HepG2 (cell line): Measurements from ENCODE around the gene IQSEC1. TPM values are rescaled to one million over a fixed set of nuclear protein-coding genes. Genes with fewer than 3 reads are reported as not detected.

Experiments
- ATAC-seq: fragments of 200-7000 bp; cut with Tn5 transposase; 3 replicates; pipeline ENCODE4 v1.9.1; 2020; ENCODE audit warnings: mild to moderate bottlenecking, moderate library complexity
- BruUV-seq: library from RNA; stranded (reverse); fragments of 400-500 nt; replicated peaks from 2 replicates; lab custom pipeline; 2021; lab: Mats Ljungman, UMichigan
- CTCF ChIA-PET: fragments of 300-600 bp; formaldehyde crosslinking; extraction: SDS; loops from one replicate; lab custom pipeline; 2021; ENCODE audit warnings: low total read pairs, inconsistent platforms, low intra/inter-chr PET ratio; lab: Yijun Ruan, JAX
- POLR2A ChIA-PET: fragments of 350-600 bp; sonication (Branson Sonifier 250); formaldehyde crosslinking; loops from one replicate; lab custom pipeline; 2020; ENCODE audit warnings: antibody characterized with exemption, inconsistent platforms; lab: Yijun Ruan, JAX
- DNase-seq: peaks from one replicate; pipeline ENCODE4 v3.0.0-alpha.2; 2015; ENCODE audit warnings: low spot score
- FAIRE-seq: peaks from 3 replicates; lab custom pipeline; 2011; peaks lifted over from hg19 to GRCh38; lab: Jason Lieb, UNC
- H2AFZ ChIP-seq: one replicate; pipeline ENCODE4 v1.6.1; 2011; ENCODE audit warnings: low read length, inconsistent platforms
- H3K27ac ChIP-seq: fragments of 300-600 bp; 3 replicates; pipeline ENCODE4 v1.8.0; 2011; ENCODE audit warnings: mixed run types, mild to moderate bottlenecking, mixed read lengths, low read length, inconsistent platforms; ENCODE audit not compliant: insufficient read depth; ENCODE audit errors: extremely low read length
- H3K27me3 ChIP-seq, 2 experiments: fragments of 200-600 bp in 1 of 2; 2 replicates in 1 of 2; 3 replicates in 1 of 2; pipeline versions ENCODE4 v1.6.0 to v1.8.0; 2011; ENCODE audit warnings: low read length in 2 of 2, mild to moderate bottlenecking in 2 of 2, moderate library complexity in 2 of 2, inconsistent platforms in 1 of 2; ENCODE audit not compliant: insufficient read depth in 2 of 2, control insufficient read depth in 1 of 2
- H3K36me3 ChIP-seq, 2 experiments: fragments of 200-600 bp in 1 of 2; replicated peaks in 1 of 2; 2 replicates in 1 of 2; 3 replicates in 1 of 2; pipeline versions ENCODE4 v1.5.1 to v1.8.0; 2011; ENCODE audit warnings: low read length in 2 of 2, inconsistent platforms in 1 of 2; ENCODE audit not compliant: insufficient read depth in 2 of 2, control insufficient read depth in 1 of 2
- H3K4me1 ChIP-seq: 2 replicates; pipeline ENCODE4 v1.5.1; 2012; ENCODE audit warnings: low read length, inconsistent platforms; ENCODE audit not compliant: insufficient read depth
- H3K4me2 ChIP-seq: 2 replicates; pipeline ENCODE4 v1.6.0; 2011; ENCODE audit warnings: low read depth, low read length, inconsistent platforms
- H3K4me3 ChIP-seq, 3 experiments: fragments of 200-600 bp in 1 of 3; sonication (generic), shearing (Covaris generic) in 1 of 3; replicated peaks in 1 of 3; 2 replicates each; pipeline ENCODE4 v1.5.1; 2011 to 2016; ENCODE audit warnings: low read length in 3 of 3, inconsistent platforms in 2 of 3, low read depth in 2 of 3, mild to moderate bottlenecking in 2 of 3, control low read depth in 1 of 3, mixed read lengths in 1 of 3; ENCODE audit not compliant: insufficient read depth in 1 of 3
- H3K79me2 ChIP-seq: one replicate; pipeline ENCODE4 v1.6.1; 2011; ENCODE audit warnings: low read length, inconsistent platforms; ENCODE audit not compliant: insufficient read depth
- H3K9ac ChIP-seq: 2 replicates; pipeline ENCODE4 v1.6.0; 2011; ENCODE audit warnings: mild to moderate bottlenecking, low read depth, low read length, inconsistent platforms; ENCODE audit not compliant: insufficient read depth
- H3K9me3 ChIP-seq: 2 replicates; pipeline ENCODE4 v1.5.1; 2012; ENCODE audit warnings: mild to moderate bottlenecking, low read length
- H4K20me1 ChIP-seq: 2 replicates; pipeline ENCODE4 v1.6.0; 2011; ENCODE audit warnings: inconsistent platforms, mild to moderate bottlenecking, low read length, moderate library complexity; ENCODE audit not compliant: insufficient read depth
- HMG20A ChIP-seq: IDR thresholded peaks from 2 replicates; pipeline ENCODE4 v1.6.1; 2016; ENCODE audit warnings: borderline replicate concordance
- HNF1B ChIP-seq: sonication (generic); formaldehyde crosslinking; IDR thresholded peaks from 2 replicates; pipeline ENCODE4 v1.5.1; 2020; ENCODE audit warnings: mild to moderate bottlenecking, moderate library complexity, missing genetic modification reagents
- MEIS2 ChIP-seq: sonication (generic); formaldehyde crosslinking; IDR thresholded peaks from 2 replicates; pipeline ENCODE4 v1.9.0; 2021; ENCODE audit warnings: mild to moderate bottlenecking, missing genetic modification reagents
- MIER2 ChIP-seq: IDR thresholded peaks from 2 replicates; pipeline ENCODE4 v1.6.1; 2016; ENCODE audit warnings: missing biosample characterization, missing genetic modification reagents
- NR2F1 ChIP-seq, 2 experiments: fragments of 450-650 bp in 1 of 2; formaldehyde crosslinking in 1 of 2; IDR thresholded peaks; 2 replicates each; pipeline versions ENCODE4 v1.5.0 to v1.6.1; 2016 to 2020; ENCODE audit warnings: mild to moderate bottlenecking in 1 of 2, missing compliant biosample characterization in 1 of 2, missing genetic modification reagents in 1 of 2, moderate library complexity in 1 of 2
- ZKSCAN8 ChIP-seq: IDR thresholded peaks from 2 replicates; pipeline ENCODE4 v1.6.1; 2016; ENCODE audit warnings: borderline replicate concordance, missing genetic modification reagents, missing compliant biosample characterization
- ZNF768 ChIP-seq: sonication (generic); formaldehyde crosslinking; IDR thresholded peaks from 2 replicates; pipeline ENCODE4 v1.4.0; 2020; ENCODE audit warnings: missing genetic modification reagents
- WGBS: methylation state at CpG from one replicate; pipeline ENCODE4 v1.1.6; 2017; ENCODE audit warnings: low lambda C conversion rate; 5-methylcytosine and 5-hydroxymethylcytosine counted together
- in situ Hi-C: cut with HindIII; loops from 2 replicates; pipeline ENCODE4 v1.10.0; 2017; ENCODE audit warnings: low pct_unique_long_range_greater_than_20kb; ENCODE audit not compliant: extremely low pct_ligation_motif_present
- intact Hi-C: fragments of 100-400 bp; cut with micrococcal nuclease; formaldehyde crosslinking; loops from one replicate; pipeline ENCODE4 v1.10.0; 2022; ENCODE audit not compliant: unreplicated experiment
- polyA plus RNA-seq, 8 experiments: library from polyadenylated mRNA; depleted of rRNA in 3 of 8; stranded (reverse) in 7 of 8; unstranded in 1 of 8; fragments of >200 nt; fragmentation: Illumina TruSeq in 4 of 8; extraction: Trizol in 4 of 8; gene quantifications; 2 replicates each; pipeline versions ENCODE4 v1.2.1 to v1.2.3, GENCODE V29; 2011 to 2016; ENCODE audit warnings: low read depth in 4 of 8, missing spikeins in 1 of 8, mixed read lengths in 1 of 8; ENCODE audit not compliant: insufficient read depth in 1 of 8
- total RNA-seq, 5 experiments: library from RNA; depleted of rRNA; stranded (reverse); fragments of >200 nt; fragmentation: Illumina TruSeq; extraction: Trizol; gene quantifications; 2 replicates each; pipeline ENCODE4 v1.2.3, GENCODE V29; 2016; ENCODE audit warnings: low read depth in 1 of 5
- TF ChIP-seq, protein P1 (sequence below): IDR thresholded peaks from 2 replicates; pipeline ENCODE4 v1.6.1; 2016; ENCODE audit warnings: low read depth, borderline replicate concordance
- TF ChIP-seq, protein P2 (sequence below): sonication (generic); formaldehyde crosslinking; IDR thresholded peaks from 2 replicates; pipeline ENCODE4 v1.5.0; 2020; ENCODE audit warnings: missing genetic modification reagents

IQSEC1 gene
- total and polyA plus RNA-seq, 2 of the 13 experiments (the other 11 are each of a cell fraction or from before 2014, with no cell fraction given): 17.4 to 20.2 TPM

GRCh38 chr3:13021141-13022114 lies 51.8 kb downstream of the IQSEC1 start:
- DNase-seq (no peak), ATAC-seq (no peak), FAIRE-seq (no peak)
- Histone ChIP-seq H3K79me2 (no peaks in the 10 kb centered on the region), H3K4me2 (no peak overlapping the region), H4K20me1 (no peaks in the 10 kb centered on the region), H3K9me3 (no peaks in the 10 kb centered on the region), H3K9ac (no peak overlapping the region), H3K4me1 (no peaks in the 10 kb centered on the region), H2AFZ (no peak overlapping the region), H3K36me3 (no peaks in the 10 kb centered on the region), H3K27me3 (no peaks in the 10 kb centered on the region), H3K27ac (no peak overlapping the region), H3K4me3 (no peak overlapping the region)
- WGBS: 89% methylated on average over 26 of the region's 32 CpGs
- intact Hi-C loops: no loop called here
- CTCF ChIA-PET: no interaction called here
- in situ Hi-C loops: no loop called here
- no TSS peak for BruUV-seq
- TF ChIP-seq HNF1B (no peak), ZNF768 (peak; percentile 82; the same call in 1 of the 2 replicates)
- POLR2A ChIA-PET: no interaction called here

DNA sequence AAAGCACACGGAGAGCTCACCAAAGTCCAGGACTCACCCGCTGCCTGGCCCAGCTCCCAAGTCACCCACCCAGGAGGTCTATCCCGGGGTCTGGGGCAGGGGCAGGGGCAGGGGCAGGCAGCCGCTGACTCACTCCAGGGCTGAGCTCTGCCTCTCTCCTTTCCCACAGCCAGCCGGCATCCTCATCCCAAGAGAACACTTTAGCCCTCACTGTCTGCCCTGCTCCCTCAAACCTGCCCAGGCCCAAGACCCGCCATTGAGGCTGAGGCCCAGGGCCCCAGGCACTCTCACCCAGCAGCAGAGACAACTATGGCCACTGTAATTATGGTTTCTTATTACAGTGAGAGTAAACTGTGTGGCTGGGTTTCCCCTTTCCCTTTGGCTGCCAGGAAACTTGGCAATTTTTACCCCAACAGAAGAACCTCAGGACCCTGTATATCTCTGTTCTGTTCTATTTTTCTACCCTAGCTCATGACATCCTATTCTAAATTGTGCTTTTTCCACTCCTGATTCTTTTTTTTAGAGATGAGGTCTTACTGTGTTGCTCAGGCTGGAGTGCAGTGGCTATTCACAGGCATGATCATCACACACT lies 53.0 kb downstream of the IQSEC1 start:
- Histone ChIP-seq H4K20me1 (no peaks in the 10 kb centered on the region), H3K9me3 (no peaks in the 10 kb centered on the region), H3K79me2 (no peaks in the 10 kb centered on the region), H2AFZ (no peak overlapping the region), H3K4me2 (no peak overlapping the region), H3K36me3 (no peaks in the 10 kb centered on the region), H3K4me3 (no peak overlapping the region), H3K27me3 (no peaks in the 10 kb centered on the region), H3K4me1 (no peaks in the 10 kb centered on the region), H3K27ac (no peak overlapping the region), H3K9ac (no peak overlapping the region)
- in situ Hi-C loops: no loop called here
- no peak for DNase-seq
- ChIA-PET POLR2A (no interaction called here), CTCF (no interaction called here)
- 88% methylated on average over 1 of the region's 6 CpGs for WGBS
- BruUV-seq: no TSS peak
- no peak for ATAC-seq
- intact Hi-C loops: no loop called here
- FAIRE-seq: no peak
- TF ChIP-seq, protein P1, sequence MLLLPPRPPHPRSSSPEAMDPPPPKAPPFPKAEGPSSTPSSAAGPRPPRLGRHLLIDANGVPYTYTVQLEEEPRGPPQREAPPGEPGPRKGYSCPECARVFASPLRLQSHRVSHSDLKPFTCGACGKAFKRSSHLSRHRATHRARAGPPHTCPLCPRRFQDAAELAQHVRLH (CRISPR knock-in tag): no peak
- no peak for TF ChIP-seq NR2F1 (CRISPR knock-in tag; IDR thresholded peaks at IDR 0.05)
- no peak for TF ChIP-seq ZKSCAN8
- TF ChIP-seq MEIS2: no peak
- TF ChIP-seq, protein P2, sequence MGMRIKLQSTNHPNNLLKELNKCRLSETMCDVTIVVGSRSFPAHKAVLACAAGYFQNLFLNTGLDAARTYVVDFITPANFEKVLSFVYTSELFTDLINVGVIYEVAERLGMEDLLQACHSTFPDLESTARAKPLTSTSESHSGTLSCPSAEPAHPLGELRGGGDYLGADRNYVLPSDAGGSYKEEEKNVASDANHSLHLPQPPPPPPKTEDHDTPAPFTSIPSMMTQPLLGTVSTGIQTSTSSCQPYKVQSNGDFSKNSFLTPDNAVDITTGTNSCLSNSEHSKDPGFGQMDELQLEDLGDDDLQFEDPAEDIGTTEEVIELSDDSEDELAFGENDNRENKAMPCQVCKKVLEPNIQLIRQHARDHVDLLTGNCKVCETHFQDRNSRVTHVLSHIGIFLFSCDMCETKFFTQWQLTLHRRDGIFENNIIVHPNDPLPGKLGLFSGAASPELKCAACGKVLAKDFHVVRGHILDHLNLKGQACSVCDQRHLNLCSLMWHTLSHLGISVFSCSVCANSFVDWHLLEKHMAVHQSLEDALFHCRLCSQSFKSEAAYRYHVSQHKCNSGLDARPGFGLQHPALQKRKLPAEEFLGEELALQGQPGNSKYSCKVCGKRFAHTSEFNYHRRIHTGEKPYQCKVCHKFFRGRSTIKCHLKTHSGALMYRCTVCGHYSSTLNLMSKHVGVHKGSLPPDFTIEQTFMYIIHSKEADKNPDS (CRISPR knock-in tag): no peak
- no peak for TF ChIP-seq MIER2
- no peak for TF ChIP-seq HMG20A (CRISPR knock-in tag)
